Epidermal melanocyte (primary cell): Measurements from ENCODE around the gene PRKCB.
"Not testable (repeated sequence)": the region's sequence is repeated elsewhere in the genome, so short reads cannot be mapped to it uniquely, and the experiment has no call there.

Experiments
- DNase-seq: peaks from one replicate; pipeline ENCODE4 v3.0.0; 2011; ENCODE audit warnings: low spot score; ENCODE audit not compliant: insufficient read length

PRKCB gene

DNA sequence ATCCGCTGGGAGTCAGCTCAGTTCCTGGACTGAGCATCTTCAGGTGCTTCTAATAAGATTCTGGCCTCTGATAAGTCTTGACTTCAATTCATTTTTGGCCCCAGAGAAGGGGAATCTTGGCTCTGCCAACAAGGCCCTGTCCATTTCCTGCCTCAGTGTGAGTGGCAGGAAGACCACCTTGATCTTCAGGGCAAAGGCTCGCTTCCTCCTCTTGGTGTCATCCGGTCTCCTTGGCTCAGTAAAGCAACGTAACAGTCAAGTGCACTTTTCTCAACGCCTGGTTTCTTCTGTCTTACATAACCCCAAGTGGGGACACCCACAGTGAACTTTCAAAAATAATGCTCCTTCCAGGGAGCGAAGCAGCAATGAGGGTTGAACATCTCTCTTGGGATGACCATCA lies 169.8 kb downstream of the PRKCB start:
- no peak for DNase-seq

GRCh38 chr16:24007391-24007790 lies 171.6 kb downstream of the PRKCB start:
- DNase-seq = no peak

DNA sequence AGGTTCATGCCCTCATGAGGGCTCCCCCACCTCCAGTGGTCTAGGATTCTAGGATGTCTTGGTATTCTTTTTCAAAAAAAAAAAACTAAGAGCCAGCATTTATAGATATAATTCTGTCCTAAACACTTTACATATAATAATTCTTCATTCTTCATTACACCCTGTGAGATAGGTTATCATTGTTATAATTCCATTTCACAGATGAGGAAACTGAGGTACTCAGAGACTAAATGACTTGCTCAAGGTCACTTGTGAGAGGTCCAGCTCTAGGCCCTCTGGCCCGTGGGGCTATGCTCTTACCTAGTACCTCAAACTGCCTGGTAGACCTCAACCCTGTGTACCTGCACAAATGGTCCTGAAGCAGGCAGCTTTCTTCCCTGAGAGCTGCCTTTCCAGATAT lies 172.2 kb downstream of the PRKCB start:
- no peak for DNase-seq

DNA sequence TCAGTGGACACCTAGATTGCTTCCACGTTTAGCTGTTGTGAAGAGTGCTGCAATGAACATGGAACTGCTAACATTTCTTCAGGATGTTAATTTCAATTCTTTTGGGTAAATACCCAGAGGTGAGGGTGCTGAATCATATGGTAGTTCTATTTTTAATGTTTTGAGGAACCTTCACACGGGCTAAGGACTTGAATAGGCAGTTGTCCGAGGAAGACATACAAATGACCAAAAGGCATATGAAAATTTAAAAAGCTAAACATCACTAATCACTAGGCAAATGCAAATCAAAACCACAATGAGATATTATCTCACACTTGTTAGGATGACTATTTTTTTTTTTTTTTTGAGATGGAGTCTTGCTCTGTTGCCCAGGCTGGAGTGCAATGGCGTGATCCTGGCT lies 173.3 kb downstream of the PRKCB start:
- DNase-seq = no peak

DNA sequence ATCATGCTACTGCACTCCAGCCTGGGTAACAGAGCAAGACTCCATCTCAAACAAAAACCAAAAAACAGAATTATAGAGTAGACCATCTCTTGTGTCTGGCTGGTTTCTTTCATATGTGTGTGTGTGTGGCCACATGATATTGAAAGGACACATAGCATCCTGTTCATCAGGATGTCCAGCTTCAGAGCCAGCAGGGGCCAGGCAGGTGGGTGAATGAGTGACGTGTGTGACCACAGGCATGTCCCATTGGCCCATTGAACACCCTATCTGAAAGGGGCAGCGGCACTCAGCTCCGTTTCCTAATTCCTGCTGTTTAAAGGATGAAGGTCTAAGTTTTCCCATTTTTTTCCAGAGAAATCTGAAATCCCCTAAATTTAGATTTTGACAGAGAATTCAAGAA lies 174.2 kb downstream of the PRKCB start:
- DNase-seq = no peak

DNA sequence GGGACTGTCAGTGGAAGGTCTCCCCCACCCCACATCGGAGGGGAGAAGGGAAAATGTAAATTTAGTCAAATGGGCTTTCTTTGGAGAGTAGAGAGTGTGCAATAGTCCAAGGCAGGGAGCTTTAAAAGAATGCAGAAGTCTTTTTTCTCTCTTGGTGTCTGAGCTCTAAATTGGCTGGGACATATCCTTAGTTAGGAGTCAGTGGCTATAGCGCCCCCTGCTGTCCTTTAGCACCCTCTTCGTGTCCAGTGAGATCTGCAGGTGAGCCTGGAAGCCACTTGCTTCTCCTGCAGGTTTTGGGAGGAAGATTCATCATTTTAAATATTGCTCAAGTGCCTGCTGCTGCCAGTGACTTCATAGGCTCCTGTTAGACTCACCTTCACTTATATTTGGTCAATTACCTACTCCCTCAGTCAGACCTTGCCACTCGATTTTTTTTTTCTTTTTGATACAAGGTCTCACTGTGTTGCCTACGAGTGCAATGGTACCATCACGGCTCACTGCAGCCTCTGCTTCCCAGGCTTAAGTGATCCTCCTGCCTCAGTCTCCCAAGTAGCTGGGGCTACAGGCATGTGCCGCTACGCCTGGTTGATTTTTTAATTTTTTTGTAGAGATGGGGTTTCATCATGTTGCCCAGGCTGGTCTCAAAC lies 174.8 kb downstream of the PRKCB start:
- peak; percentile 50 for DNase-seq

DNA sequence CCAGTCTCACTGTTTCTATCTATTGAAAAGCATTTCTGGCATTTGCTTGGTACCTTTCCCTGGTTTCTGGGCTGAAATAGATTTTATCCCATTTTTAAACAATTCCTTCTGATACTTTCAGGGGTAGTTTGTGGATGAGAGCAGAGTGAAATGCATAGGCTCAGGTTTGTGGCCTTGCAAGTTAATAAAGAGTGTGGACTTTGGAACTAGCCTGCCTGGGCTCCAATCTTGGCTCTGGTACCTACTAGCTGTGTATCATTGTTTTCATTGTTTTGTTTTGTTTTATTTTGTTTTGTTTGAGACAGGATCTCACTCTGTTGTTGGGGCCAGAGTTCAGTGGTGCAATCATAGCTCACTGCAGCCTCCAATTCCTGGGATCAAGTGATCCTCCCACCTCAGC lies 175.5 kb downstream of the PRKCB start:
- DNase-seq = no peak

- no peak for DNase-seq
These were observed 177.4 kb downstream of the PRKCB start for GRCh38 chr16:24013054-24013636.

GRCh38 chr16:24013864-24014645 lies 178.3 kb downstream of the PRKCB start:
- no peak for DNase-seq

GRCh38 chr16:24014955-24015354 lies 179.2 kb downstream of the PRKCB start:
- not testable (repeated sequence) for DNase-seq

DNA sequence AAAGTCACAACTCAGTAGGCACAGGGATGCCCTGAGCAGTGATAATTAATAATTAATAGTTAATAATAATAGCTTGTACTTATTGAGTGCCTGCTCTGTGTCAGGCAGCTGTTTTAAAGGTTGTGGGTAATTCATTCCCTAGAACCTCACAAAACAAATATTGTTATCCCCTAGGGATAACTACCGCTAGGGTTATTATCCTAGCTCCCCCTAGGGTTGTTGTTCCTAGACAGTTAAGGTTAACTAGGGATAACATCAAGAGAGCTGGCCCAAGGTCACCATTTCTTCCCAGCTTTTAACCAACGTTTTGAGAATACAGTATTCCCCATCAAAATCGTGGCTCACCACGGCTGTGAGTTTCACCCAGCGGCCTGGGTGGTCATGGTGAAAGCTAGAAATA lies 180.1 kb downstream of the PRKCB start:
- no peak for DNase-seq

DNA sequence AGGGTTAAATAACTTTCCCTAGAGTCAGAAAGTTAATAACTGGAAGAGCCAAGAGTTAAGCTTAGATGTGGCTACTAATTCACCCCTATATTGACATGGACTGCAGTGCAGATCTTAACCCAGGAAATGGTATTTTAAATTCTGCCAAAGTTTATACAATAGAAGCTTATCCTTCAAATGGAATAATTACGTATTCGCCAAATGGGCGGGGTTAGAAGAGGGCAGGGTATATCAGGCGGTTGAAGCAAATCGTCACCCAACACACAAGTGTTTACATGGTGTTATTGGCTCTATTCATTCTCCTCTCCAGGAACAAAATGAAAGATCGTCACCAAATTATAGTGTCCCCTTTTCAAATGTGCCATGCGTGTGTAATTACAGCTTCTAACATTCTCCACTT lies 182.7 kb downstream of the PRKCB start:
- no peak for DNase-seq

DNA sequence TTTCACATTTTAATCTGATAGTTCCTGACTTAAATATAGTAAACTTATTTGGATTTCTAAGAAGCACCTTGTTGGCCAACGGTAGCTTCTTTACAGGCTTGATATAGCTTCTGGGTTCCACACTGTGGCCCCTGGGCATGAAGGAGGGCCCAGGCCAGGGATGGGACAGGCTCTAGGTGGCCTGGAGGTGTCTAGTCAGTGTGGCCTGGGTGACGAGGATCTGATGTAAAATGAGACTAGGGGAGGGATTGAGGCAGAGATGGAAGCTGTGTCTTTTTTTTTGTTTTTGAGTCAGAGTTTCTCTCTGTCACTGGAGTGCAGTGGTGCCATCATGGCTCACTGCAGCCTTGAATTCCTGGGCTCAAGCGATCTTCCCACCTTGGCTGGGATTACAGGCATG lies 187.0 kb downstream of the PRKCB start:
- DNase-seq = no peak

DNA sequence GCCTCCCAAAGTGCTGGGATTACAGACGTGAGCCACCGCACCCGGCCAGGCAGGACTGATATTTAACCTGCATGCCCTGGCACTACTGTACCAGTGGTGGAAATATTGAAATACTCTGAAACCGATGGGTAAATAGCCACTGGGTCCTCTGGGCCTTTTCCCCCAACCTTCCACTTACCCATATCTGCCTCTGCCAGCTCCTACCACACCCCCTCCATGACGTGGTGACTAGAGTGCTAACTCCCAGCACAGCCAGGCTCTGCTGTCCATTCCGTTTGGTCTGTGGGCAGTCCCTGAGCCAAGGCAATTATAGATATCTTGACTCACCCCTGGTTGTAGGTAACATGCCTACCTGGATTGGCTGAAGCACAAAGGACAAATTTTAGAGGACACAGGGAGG lies 187.8 kb downstream of the PRKCB start:
- no peak for DNase-seq

DNA sequence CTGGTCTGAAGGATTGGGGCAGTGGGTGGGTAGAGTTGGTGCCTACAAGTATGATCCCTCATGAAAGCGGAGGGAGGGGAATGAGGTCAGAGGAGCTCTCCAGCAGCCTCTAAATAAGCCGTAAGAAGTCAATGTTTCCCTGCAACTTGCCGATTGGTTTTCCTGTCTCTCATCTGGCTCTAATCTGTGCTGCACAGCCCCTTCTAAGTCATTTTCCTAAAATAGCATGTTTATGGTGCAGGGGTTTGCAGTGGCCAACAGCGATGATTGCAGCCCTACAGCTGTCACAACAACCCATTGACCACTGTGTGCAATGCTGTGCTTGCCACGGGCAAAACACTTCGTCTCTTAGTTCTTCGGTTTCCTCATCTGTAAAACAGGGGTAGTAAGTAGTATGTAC lies 189.2 kb downstream of the PRKCB start:
- no peak for DNase-seq

- DNase-seq = no peak
These were observed 191.7 kb downstream of the PRKCB start for GRCh38 chr16:24027466-24027865.

- DNase-seq = not testable (repeated sequence)
These were observed 194.1 kb downstream of the PRKCB start for GRCh38 chr16:24029841-24030240.

DNA sequence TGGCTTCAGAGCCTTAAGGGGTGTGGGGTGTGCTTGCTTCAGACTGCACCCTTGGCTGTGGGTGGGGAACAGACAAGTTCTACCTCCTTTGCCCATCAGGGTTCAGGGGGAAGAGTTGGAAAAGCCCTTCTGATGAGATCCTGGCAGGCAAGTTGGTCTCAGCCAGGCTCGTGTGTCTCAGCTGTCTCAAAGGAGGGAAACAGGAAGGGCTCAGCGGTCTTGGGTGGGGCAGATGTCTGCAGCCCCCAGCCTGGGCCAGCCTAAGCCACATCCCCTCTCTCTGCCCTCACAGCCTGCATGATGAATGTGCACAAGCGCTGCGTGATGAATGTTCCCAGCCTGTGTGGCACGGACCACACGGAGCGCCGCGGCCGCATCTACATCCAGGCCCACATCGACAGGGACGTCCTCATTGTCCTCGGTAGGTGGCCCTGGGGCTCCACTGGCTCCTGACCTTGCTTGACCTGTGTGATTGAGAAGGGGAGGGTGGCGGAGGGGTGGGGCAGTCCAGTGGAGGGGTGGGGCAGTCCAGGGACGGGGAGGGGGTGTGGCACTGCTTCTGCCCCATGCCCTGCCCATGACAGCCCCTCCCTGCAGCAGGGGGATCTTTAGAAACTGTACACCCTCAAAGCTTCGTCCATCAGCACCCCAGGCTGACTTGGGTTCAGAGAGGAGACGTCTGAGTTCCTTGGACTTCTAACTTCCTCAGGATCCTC lies 199.5 kb downstream of the PRKCB start:
- DNase-seq = no peak

- DNase-seq = no peak
These were observed 200.3 kb downstream of the PRKCB start for GRCh38 chr16:24036038-24036543.

GRCh38 chr16:24036614-24037013 lies 200.8 kb downstream of the PRKCB start:
- DNase-seq = peak; percentile 85

- DNase-seq = no peak
These were observed 201.6 kb downstream of the PRKCB start for GRCh38 chr16:24037335-24037734.
